ENCODE measurements around the gene PCDHGA4.

The PCDHGA4 gene

DNA sequence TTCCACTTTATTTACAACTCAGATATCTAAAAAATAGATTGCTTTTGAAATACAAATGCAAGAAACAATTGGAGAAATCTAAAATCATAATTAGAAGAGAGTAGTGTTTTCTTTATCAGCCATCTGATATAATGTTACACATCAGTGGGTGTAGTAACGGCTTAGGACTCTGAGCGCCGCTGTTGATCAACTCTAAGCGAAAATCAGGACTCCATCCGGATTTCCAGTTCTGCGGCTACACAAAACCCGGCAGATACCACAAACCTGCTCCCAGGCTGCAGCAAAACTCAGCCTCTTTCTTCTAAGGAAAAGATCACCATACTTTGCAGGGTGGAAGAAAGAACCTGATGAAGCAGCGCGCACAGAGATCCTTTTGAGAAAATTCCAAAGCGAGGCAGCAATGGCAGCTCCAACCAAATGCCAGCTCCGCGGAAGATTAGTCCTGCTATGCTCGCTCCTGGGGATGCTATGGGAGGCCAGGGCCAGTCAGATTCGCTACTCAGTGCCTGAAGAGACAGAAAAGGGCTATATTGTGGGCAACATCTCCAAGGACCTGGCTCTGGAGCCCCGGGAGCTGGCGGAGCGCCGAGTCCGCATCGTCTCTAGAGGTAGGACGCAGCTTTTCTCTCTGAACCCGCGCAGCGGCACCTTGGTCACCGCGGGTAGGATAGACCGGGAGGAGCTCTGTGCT lies 47.9 kb downstream of the PCDHGA4 start, which contains the start of gene PCDHGA9:
Gene PCDHGA9 (plus strand): TSS at position 226 of the 691 bp plus-strand sequence. CDS start 175 bp downstream, at position 401.
- TF ChIP-seq FOXM1 (IDR thresholded peaks at IDR 0.05; ENCODE audit: borderline replicate concordance, low read depth) (no peak), RAD21 (IDR thresholded peaks at IDR 0.05; ENCODE audit: low read depth) (peak; percentile 50)

DNA sequence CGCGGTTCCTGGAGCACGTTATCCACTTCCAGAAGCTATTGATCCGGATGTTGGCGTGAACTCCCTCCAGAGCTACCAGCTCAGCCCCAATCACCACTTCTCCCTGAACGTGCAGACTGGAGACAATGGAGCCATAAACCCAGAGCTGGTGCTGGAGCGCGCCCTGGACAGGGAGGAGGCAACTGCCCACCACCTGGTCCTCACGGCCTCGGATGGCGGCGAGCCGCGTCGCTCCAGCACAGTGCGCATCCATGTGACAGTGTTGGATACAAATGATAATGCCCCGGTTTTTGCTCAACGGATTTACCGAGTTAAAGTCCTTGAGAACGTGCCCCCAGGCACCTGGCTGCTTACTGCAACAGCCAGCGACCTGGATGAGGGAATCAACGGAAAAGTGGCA lies 48.6 kb downstream of the PCDHGA4 start:
- TF ChIP-seq CEBPB (IDR thresholded peaks at IDR 0.05): no peak
- TF ChIP-seq TAF1 (IDR thresholded peaks at IDR 0.05; ENCODE audit: low read depth): no peak
- TF ChIP-seq EGR1 (IDR thresholded peaks at IDR 0.05): no peak
- TF ChIP-seq, protein P1, sequence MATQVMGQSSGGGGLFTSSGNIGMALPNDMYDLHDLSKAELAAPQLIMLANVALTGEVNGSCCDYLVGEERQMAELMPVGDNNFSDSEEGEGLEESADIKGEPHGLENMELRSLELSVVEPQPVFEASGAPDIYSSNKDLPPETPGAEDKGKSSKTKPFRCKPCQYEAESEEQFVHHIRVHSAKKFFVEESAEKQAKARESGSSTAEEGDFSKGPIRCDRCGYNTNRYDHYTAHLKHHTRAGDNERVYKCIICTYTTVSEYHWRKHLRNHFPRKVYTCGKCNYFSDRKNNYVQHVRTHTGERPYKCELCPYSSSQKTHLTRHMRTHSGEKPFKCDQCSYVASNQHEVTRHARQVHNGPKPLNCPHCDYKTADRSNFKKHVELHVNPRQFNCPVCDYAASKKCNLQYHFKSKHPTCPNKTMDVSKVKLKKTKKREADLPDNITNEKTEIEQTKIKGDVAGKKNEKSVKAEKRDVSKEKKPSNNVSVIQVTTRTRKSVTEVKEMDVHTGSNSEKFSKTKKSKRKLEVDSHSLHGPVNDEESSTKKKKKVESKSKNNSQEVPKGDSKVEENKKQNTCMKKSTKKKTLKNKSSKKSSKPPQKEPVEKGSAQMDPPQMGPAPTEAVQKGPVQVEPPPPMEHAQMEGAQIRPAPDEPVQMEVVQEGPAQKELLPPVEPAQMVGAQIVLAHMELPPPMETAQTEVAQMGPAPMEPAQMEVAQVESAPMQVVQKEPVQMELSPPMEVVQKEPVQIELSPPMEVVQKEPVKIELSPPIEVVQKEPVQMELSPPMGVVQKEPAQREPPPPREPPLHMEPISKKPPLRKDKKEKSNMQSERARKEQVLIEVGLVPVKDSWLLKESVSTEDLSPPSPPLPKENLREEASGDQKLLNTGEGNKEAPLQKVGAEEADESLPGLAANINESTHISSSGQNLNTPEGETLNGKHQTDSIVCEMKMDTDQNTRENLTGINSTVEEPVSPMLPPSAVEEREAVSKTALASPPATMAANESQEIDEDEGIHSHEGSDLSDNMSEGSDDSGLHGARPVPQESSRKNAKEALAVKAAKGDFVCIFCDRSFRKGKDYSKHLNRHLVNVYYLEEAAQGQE (IDR thresholded peaks at IDR 0.05; ENCODE audit: low read depth): no peak

All from Ishikawa (cell line).